Right renal pelvis (tissue), 4 donors: ENCODE measurements around the gene MAP3K9. TPM values are rescaled to one million over a fixed set of nuclear protein-coding genes. Genes with fewer than 3 reads are reported as not detected.

Source experiments
- DNase-seq, 4 donors: peaks; one replicate each; pipeline ENCODE4 v3.0.0-alpha.2; 2013; ENCODE audit warnings: low read depth in 4 of 4, low spot score in 3 of 4, missing footprints in 1 of 4
- polyA plus RNA-seq, 4 donors: library from polyadenylated mRNA; unstranded; fragments of 120-200 nt; gene quantifications; one replicate each; pipeline ENCODE4 v1.2.1, GENCODE V29; 2013; ENCODE audit not compliant: insufficient read length in 4 of 4

Gene MAP3K9
- polyA plus RNA-seq, 4 donors: 3.7 to 4.0 (median 3.9) TPM

- no peak for DNase-seq
Measured at GRCh38 chr14:70789361-70789760, 20.0 kb downstream of the MAP3K9 start.

- DNase-seq: no peak
Measured at GRCh38 chr14:70788898-70789297, 20.4 kb downstream of the MAP3K9 start.

DNA sequence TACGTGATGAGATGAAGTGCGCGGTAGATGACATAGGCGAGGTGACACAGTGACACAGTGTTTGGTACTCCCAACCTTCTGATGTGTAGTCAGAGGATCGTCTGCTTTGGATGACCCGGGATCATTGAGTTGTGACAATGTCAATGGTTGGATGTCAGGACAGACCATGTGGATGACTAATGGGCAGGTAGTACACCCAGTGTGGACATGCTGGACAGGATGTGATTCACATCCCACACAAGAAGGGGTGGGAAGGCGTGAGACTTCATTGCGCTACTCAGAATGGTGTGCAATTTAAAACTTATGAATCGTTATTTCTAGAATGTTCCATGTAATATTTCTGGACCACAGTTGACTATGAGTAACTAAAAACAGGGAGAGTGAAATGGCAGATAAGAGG, 23.8 kb downstream of the MAP3K9 start:
- no peak for DNase-seq

DNA sequence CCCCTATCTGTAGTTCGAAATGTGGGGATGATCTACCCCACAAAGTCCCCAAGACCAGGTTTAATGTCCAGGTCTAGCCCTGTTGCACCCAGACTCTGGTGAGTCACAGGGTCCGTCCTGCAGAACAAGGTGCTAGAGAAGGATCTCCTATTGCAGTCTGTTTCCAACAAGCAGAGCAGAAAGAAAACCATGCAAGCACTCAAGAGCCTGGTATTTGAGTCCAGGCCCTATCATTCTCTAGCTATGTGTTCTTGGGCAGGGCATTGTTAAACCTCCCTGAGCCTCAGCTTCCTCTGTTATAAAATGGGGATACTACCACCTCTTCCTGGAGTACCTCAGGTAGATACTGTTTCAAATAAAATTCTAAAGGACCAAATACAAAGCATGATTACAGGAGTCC, 24.4 kb downstream of the MAP3K9 start:
- no peak for DNase-seq

- DNase-seq: no peak
Measured at GRCh38 chr14:70782361-70782760, 27.0 kb downstream of the MAP3K9 start.

- no peak for DNase-seq
Measured at GRCh38 chr14:70780396-70781075, 28.8 kb downstream of the MAP3K9 start.

GRCh38 chr14:70779667-70780066, 29.6 kb downstream of the MAP3K9 start:
- DNase-seq: no peak

DNA sequence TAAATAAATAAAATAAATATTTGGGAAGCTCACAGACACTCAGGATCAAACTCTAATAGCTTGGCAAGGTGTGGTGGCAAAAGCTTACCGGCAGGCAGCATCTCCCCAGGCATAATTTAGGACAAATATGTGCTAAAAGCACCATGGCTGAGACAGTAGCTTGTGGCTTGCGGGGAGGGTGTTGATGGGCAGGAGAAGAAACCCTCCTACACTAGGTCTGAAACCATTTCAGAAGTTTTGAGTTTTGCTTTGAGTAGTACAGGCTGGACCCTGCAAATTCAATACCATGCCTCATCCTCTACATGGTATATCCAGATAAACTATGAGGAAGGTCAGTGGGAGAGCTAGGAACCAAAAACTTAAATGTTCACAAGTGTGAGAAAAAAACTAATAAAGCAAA, 33.1 kb downstream of the MAP3K9 start:
- DNase-seq: no peak

- no peak for DNase-seq
Measured at GRCh38 chr14:70773182-70773862, 36.0 kb downstream of the MAP3K9 start.

DNA sequence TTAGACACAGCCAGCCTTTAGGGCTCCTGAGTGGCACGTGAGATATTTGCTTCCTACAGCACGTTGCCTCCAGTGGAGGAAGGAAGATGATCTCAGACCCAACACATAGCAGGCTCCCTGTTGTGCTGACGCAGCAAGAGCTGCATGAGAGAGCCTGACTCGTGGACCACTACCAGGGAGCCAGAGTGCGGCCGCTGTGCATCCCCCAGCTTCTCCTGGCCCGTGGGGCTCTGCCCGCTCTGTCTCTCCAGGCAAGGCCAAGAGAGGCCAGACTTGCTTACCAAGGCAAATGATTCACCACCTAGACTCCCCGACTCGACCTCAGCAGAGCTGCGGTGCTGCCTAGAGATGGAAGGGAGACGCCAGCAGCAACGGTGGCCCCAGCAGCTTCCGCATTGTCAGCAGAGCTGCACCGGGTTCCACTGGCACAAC, 37.5 kb downstream of the MAP3K9 start:
- DNase-seq: no peak

DNA sequence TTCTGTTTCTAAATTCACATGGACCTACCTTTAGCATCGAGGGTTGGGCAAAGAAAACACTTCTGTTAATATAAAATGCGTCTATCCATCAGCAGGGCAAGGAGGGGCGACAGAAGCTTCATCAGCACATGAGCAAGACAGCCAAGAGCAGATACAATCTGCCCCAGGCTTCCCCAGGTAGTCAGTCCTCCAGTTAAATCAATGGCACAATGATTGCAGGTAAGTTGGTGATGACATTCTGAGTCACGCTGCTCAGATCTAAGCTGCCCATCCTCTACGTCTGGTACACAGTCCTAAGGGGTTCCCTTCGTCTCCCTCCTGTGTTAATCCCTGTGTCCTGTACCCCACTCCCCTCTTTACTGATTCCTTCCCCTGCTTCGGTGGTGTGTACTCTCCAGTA, 38.8 kb downstream of the MAP3K9 start:
- no peak for DNase-seq

DNA sequence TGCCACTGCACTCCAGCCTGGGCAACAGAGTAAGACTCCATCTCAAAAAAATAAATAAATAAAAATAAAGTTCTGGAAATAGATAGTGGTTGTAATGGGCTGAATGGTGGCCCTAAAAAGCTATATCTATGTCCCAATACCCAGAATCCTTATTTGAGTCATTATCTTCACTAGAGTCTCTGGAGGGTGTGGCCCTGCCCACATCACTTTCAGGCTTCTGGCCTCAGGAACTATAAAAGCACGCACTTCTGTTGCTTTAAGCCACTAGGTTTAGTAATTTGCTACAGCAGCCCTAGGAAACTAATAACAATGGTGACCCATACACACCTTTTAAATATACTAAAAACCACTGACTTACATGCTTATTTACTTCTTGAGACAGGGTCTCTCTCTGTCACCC, 49.9 kb downstream of the MAP3K9 start:
- no peak for DNase-seq

- no peak for DNase-seq
Measured at GRCh38 chr14:70755655-70756054, 53.7 kb downstream of the MAP3K9 start.

DNA sequence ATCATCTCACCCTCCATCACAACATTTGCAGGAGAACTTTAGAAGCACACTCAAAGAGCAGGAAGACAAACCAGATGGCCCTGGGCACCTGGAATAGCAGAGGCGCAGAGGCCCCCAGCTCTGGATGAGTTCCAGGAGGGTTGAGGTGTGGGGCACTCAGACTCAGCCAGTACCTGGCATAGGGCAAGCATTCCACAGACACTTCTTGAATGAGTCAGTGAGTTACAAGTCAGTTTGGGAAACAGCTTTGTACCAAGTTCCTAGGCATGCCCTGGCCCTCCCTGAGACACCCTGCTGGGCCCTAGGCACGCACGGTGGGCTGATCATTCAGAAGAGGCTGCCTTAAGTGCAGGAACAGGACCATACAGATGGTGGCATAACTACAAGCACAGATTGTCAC, 54.3 kb downstream of the MAP3K9 start:
- DNase-seq: no peak

GRCh38 chr14:70753518-70753953, 55.8 kb downstream of the MAP3K9 start:
- DNase-seq: peak in 2 of 4 donors; percentile 28 to 36

DNA sequence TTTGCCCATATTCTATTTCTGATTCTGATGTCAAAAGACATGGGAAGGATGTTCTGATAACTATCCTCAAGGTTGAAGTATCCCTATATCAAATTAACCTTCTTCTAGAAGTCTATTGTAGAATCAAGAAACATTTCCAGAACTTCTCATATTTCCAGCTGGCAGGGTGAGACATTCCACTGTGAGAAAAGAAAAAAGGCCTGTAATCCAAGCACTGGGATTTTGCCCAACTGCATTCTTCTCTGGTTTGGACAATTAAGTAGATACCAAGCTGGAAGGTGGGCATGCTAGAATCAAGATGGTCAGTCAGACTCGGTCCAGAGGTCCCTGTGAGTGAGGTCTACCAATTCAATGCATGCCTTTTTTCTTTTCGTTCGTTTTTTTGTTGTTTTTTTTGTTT, 60.9 kb downstream of the MAP3K9 start:
- DNase-seq: no peak

- DNase-seq: no peak
Measured at GRCh38 chr14:70744641-70745040, 64.7 kb downstream of the MAP3K9 start.

DNA sequence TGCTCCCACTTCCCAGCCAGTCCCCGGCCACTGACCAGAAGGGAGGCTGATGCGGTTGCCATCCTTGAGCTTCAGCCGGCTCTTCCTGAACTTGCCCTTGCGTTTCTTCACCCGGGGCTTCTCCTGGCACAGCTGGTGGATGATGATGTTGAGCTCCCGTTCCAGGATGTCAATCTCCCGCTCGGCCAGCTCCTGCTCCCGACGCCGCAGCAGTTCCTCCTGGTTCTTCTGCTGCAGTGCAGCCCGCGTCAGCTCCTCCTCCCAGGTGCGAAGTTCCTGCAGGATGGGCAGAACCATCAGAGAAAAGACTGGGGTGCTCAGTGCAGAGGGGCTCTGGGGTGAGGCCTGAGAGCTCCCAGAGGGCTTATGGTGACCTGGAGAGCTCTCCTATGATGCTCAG, 67.0 kb downstream of the MAP3K9 start:
- DNase-seq: no peak

- DNase-seq: no peak
Measured at GRCh38 chr14:70741482-70741881, 67.8 kb downstream of the MAP3K9 start.

DNA sequence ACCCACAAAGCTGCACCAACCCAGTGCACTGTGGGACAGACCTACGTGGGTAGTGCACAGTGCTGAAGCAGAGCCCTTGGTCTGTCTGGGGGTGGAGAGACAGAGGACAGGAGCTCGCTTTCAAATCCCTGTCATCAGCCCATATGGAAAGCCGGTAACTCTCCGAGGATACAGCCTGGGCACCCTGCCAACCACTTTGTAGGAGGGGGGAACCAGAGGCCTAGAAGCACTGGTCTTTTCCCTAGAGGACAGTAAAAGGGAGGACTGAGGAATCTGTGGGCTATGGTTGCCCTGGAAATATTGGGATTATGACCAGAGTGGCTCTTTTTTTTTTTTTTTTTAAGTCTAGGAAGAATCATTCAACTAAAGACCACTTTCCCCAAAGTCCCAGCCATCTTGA, 74.3 kb downstream of the MAP3K9 start:
- no peak for DNase-seq

DNA sequence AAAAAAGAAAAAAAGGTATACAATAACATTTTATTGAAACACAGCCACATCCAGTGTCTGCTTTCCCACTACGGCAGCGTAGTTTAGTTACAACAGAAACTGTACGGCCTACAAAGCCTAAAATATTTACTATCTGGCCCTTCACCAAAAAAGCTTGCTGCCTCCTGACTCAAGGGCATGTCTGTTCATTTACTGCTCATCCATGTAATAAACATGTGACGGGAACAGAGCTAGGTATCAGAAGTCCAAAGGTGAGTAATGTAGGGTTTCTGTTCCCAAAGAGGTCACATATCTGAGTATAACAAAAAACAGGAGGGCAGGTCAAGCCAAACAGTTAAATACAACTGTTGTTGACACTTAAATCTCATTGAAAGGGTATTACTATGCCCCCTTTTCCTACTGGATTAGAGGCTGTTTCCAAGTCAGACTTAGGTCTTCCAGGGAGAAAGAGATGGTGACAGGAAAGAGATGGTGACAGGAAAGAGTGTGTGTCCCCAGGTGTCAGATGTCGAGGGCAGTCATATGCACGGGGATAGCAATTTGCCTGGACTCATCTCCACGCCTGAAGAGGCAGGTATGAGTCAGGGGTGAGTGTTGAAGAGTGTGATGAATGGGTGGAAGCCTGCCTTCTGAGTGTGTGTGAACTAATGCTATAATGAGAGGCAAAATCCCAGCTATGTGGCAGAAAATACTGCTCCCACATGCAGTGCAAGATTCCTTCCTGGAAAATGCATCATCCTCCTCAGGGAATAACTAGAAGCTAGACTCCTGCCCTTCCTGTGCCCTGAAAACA, 77.7 kb downstream of the MAP3K9 start:
- DNase-seq: no peak

GRCh38 chr14:70730393-70730792, 78.9 kb downstream of the MAP3K9 start:
- DNase-seq: no peak
